Neural progenitor cell (in vitro differentiated cells): ENCODE data around the gene KCNJ10. TPM values are rescaled to one million over a fixed set of nuclear protein-coding genes. Genes with fewer than 3 reads are reported as not detected.

Experiments
- DNase-seq: peaks from one replicate; pipeline ENCODE4 v3.0.0-alpha.2; 2016; ENCODE audit warnings: low spot score
- H2AFZ ChIP-seq: fragments of 200-600 bp; sonication (generic); replicated peaks from 2 replicates; pipeline ENCODE4 v1.6.1; 2016; ENCODE audit warnings: antibody characterized with exemption
- H3F3A ChIP-seq: fragments of 200-600 bp; sonication (generic); 2 replicates; pipeline ENCODE4 v1.6.1; 2016; ENCODE audit warnings: antibody characterized with exemption, low read depth
- H3K27ac ChIP-seq: fragments of 200-600 bp; sonication (generic); 2 replicates; pipeline ENCODE4 v1.5.1; 2016; ENCODE audit warnings: mild to moderate bottlenecking
- H3K27me3 ChIP-seq: fragments of 200-600 bp; sonication (generic); 2 replicates; pipeline ENCODE4 v1.6.1; 2016; ENCODE audit warnings: mild to moderate bottlenecking, moderate library complexity
- H3K36me3 ChIP-seq: fragments of 200-600 bp; sonication (generic); 2 replicates; pipeline ENCODE4 v1.5.1; 2016
- H3K4me1 ChIP-seq: fragments of 200-600 bp; sonication (generic); 2 replicates; pipeline ENCODE4 v1.6.1; 2016; ENCODE audit warnings: mixed run types
- H3K4me2 ChIP-seq: fragments of 200-600 bp; sonication (generic); 2 replicates; pipeline ENCODE4 v1.6.1; 2016
- H3K4me3 ChIP-seq: fragments of 200-600 bp; sonication (generic); 2 replicates; pipeline ENCODE4 v1.5.1; 2016
- H3K79me2 ChIP-seq: fragments of 200-600 bp; sonication (generic); 2 replicates; pipeline ENCODE4 v1.6.1; 2016; ENCODE audit warnings: low read depth
- H3K9ac ChIP-seq: fragments of 200-600 bp; sonication (generic); 2 replicates; pipeline ENCODE4 v1.6.1; 2016
- H3K9me3 ChIP-seq: fragments of 200-600 bp; sonication (generic); 2 replicates; pipeline ENCODE4 v1.5.1; 2016; ENCODE audit warnings: low read depth
- H4K20me1 ChIP-seq: fragments of 200-600 bp; sonication (generic); 2 replicates; pipeline ENCODE4 v1.6.1; 2016; ENCODE audit warnings: low read depth
- H3K27ac Mint-ChIP-seq: 3 replicates; pipeline ENCODE4 v1.8.0; 2021; ENCODE audit warnings: mixed read lengths
- H3K27me3 Mint-ChIP-seq: 2 replicates; pipeline ENCODE4 v1.8.0; 2022; ENCODE audit warnings: low read depth, mild to moderate bottlenecking, inconsistent platforms, moderate library complexity, mixed read lengths; ENCODE audit not compliant: insufficient read depth
- H3K36me3 Mint-ChIP-seq: 3 replicates; pipeline ENCODE4 v1.8.0; 2021; ENCODE audit warnings: mixed read lengths
- H3K4me1 Mint-ChIP-seq: 3 replicates; pipeline ENCODE4 v1.8.0; 2021; ENCODE audit warnings: mixed read lengths
- H3K4me3 Mint-ChIP-seq: 3 replicates; pipeline ENCODE4 v1.8.0; 2021; ENCODE audit warnings: mild to moderate bottlenecking, moderate library complexity, mixed read lengths
- H3K9me3 Mint-ChIP-seq: 3 replicates; pipeline ENCODE4 v1.8.0; 2020; ENCODE audit warnings: mixed read lengths
- CTCF ChIP-seq: fragments of 200-600 bp; sonication (generic); IDR thresholded peaks from 2 replicates; pipeline ENCODE4 v1.5.1; 2017; ENCODE audit warnings: antibody characterized with exemption, mild to moderate bottlenecking
- EZH2 ChIP-seq: fragments of 200-600 bp; sonication (generic); IDR thresholded peaks from 2 replicates; pipeline ENCODE4 v1.6.1; 2017; ENCODE audit warnings: antibody characterized with exemption, mild to moderate bottlenecking, moderate library complexity
- EZH2phosphoT487 ChIP-seq: fragments of 200-600 bp; sonication (generic); IDR thresholded peaks from 2 replicates; pipeline ENCODE4 v1.6.1; 2017; ENCODE audit warnings: antibody characterized with exemption
- total RNA-seq: library from RNA; depleted of rRNA; stranded (reverse); fragments of >200 nt; gene quantifications from 2 replicates; pipeline ENCODE4 v1.2.3, GENCODE V29; 2015; ENCODE audit warnings: low replicate concordance

KCNJ10 gene
- total RNA-seq, 1 donor from 2014 or later, result not detected

DNA sequence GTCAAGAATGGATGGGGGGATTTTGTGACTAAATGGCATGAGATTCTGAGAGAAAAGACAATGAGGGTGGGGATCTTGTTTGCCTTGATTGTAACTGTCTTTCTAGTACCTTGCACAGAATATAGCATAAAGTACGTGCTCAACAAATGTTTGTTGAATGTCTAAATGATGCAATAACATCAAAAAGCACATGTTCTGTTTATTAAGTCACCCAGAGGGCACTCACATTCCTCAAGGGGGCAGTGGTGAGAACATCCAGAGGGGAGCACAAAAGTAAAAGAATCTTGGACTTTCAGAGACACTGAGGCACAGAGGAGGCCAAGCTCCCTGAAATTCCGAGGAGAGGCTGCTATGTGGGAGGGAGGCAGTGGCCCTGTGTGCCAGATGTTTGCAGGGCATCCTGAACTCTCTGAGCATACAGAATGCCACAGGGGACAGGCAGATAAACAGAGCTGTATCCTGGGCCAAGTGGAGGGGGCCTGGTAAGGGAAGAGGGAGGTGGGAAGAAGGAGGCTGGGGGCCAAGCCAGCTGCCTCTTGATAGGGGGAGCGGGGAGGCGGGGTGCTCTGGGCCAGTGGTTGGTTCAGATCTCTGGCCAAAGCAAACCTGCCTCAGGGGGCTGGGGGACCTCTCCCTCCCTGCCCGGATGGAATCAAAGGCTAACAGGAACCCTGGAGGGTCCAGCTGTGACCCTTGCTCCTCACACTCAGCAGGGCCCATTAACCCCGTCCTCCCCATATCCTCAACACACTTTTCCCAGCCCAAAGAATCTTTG lies 39.1 kb upstream of the KCNJ10 start:
- Histone ChIP-seq H2AFZ (no peak overlapping the region), H3K4me2 (peak overlapping the region; percentile 58), H3K27ac (peak overlapping the region; percentile 78), H4K20me1 (no peaks in the 10 kb centered on the region), H3K79me2 (no peaks in the 10 kb centered on the region), H3K36me3 (no peaks in the 10 kb centered on the region), H3F3A (peaks cover 53% of the 10 kb centered on the region), H3K4me3 (no peak overlapping the region), H3K4me1 (peaks cover 84% of the 10 kb centered on the region), H3K9me3 (no peaks in the 10 kb centered on the region), H3K27me3 (no peaks in the 10 kb centered on the region), H3K9ac (no peak overlapping the region)
- peak; percentile 80 for DNase-seq
- H3K27ac Mint-ChIP-seq, result peak overlapping the region; percentile 96
- H3K9me3 Mint-ChIP-seq, result no peaks in the 10 kb centered on the region
- H3K36me3 Mint-ChIP-seq, result no peaks in the 10 kb centered on the region
- peaks cover 82% of the 10 kb centered on the region for H3K4me1 Mint-ChIP-seq
- TF ChIP-seq EZH2 (no peak), CTCF (peak; percentile 70), EZH2phosphoT487 (no peak)
- peaks cover 22% of the 10 kb centered on the region for H3K27me3 Mint-ChIP-seq
- H3K4me3 Mint-ChIP-seq, result peak overlapping the region; percentile 77

DNA sequence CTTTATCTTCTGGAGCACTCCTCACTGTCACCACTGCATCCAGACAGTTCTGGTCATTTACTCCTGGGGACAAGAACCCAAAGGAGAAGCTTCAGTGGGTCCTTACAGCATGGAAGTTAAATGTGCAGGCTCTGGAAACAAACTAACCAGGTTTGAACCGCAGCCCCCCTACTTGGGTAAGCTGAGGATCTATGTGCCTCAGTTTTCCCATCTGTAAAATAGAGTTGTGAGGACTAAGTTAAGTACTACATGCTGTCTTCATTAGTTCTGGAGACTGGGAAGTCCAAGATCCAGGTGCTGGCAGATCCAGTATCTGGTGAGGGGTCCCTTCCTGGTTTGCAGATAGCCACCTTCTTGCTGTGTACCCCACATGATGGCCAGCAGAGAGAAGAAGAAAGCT lies 37.6 kb upstream of the KCNJ10 start:
- no peaks in the 10 kb centered on the region for H4K20me1 ChIP-seq
- H3K9me3 ChIP-seq, result no peaks in the 10 kb centered on the region
- no peak for DNase-seq
- H3K4me1 Mint-ChIP-seq, result peaks cover 83% of the 10 kb centered on the region
- H3K36me3 ChIP-seq, result no peaks in the 10 kb centered on the region
- H3F3A ChIP-seq, result peaks cover 53% of the 10 kb centered on the region
- TF ChIP-seq CTCF (no peak), EZH2 (no peak), EZH2phosphoT487 (no peak)
- no peaks in the 10 kb centered on the region for H3K36me3 Mint-ChIP-seq
- H3K4me1 ChIP-seq, result peaks cover 85% of the 10 kb centered on the region
- H3K27me3 ChIP-seq, result no peaks in the 10 kb centered on the region
- H3K27me3 Mint-ChIP-seq, result peaks cover 22% of the 10 kb centered on the region
- H3K9ac ChIP-seq, result no peak overlapping the region
- H2AFZ ChIP-seq, result no peak overlapping the region
- H3K9me3 Mint-ChIP-seq, result no peaks in the 10 kb centered on the region
- no peak overlapping the region for H3K4me2 ChIP-seq
- no peak overlapping the region for H3K27ac ChIP-seq
- H3K4me3 Mint-ChIP-seq, result peak overlapping the region; percentile 17
- no peak overlapping the region for H3K4me3 ChIP-seq
- no peaks in the 10 kb centered on the region for H3K79me2 ChIP-seq
- peak overlapping the region; percentile 88 for H3K27ac Mint-ChIP-seq

GRCh38 chr1:160105155-160105554 lies 35.2 kb upstream of the KCNJ10 start:
- Histone ChIP-seq H3F3A (peaks cover 64% of the 10 kb centered on the region), H3K79me2 (no peaks in the 10 kb centered on the region), H3K4me3 (no peak overlapping the region), H2AFZ (no peak overlapping the region), H4K20me1 (no peaks in the 10 kb centered on the region), H3K9me3 (no peaks in the 10 kb centered on the region), H3K36me3 (no peaks in the 10 kb centered on the region), H3K27ac (no peak overlapping the region), H3K27me3 (peaks cover 2% of the 10 kb centered on the region), H3K4me1 (peaks cover 66% of the 10 kb centered on the region), H3K9ac (no peak overlapping the region), H3K4me2 (no peak overlapping the region)
- Mint-ChIP-seq H3K36me3 (no peaks in the 10 kb centered on the region), H3K27me3 (peaks cover 15% of the 10 kb centered on the region), H3K27ac (no peak overlapping the region), H3K4me1 (peaks cover 82% of the 10 kb centered on the region), H3K4me3 (no peak overlapping the region), H3K9me3 (no peaks in the 10 kb centered on the region)
- TF ChIP-seq EZH2, result no peak
- no peak for TF ChIP-seq CTCF
- DNase-seq, result no peak
